Loucy (cell line): ENCODE measurements around the gene SYCP2L.

Experiments
- H2AFZ ChIP-seq: fragments of 200-600 bp; sonication (generic); 2 replicates; pipeline ENCODE4 v1.6.0; 2016; ENCODE audit warnings: antibody characterized with exemption, mild to moderate bottlenecking, low read length, moderate library complexity
- H3F3A ChIP-seq: fragments of 200-600 bp; 2 replicates; pipeline ENCODE4 v1.6.0; 2016; ENCODE audit warnings: antibody characterized with exemption, low read depth, mild to moderate bottlenecking
- H3K27me3 ChIP-seq: fragments of 200-600 bp; sonication (generic); 2 replicates; pipeline ENCODE4 v1.6.1; 2014; ENCODE audit warnings: low read length, mild to moderate bottlenecking; ENCODE audit not compliant: insufficient read depth, poor library complexity, severe bottlenecking
- H3K36me3 ChIP-seq: fragments of 200-600 bp; sonication (generic); 2 replicates; pipeline ENCODE4 v1.6.1; 2016; ENCODE audit warnings: low read length; ENCODE audit not compliant: insufficient read depth
- H3K4me1 ChIP-seq: fragments of 200-600 bp; sonication (generic); 2 replicates; pipeline ENCODE4 v1.5.1; 2014; ENCODE audit warnings: low read length, mild to moderate bottlenecking; ENCODE audit not compliant: insufficient read depth, poor library complexity, severe bottlenecking
- H3K4me2 ChIP-seq: fragments of 200-600 bp; sonication (generic); 2 replicates; pipeline ENCODE4 v1.6.0; 2014; ENCODE audit warnings: antibody characterized with exemption, low read length, low read depth, mild to moderate bottlenecking; ENCODE audit not compliant: poor library complexity, severe bottlenecking
- H3K4me3 ChIP-seq: fragments of 200-600 bp; sonication (generic); 2 replicates; pipeline ENCODE4 v1.5.1; 2014; ENCODE audit warnings: low read length, mild to moderate bottlenecking, mixed read lengths; ENCODE audit not compliant: poor library complexity, severe bottlenecking
- H3K79me2 ChIP-seq: fragments of 200-600 bp; sonication (generic); 2 replicates; pipeline ENCODE4 v1.6.1; 2014; ENCODE audit warnings: low read length; ENCODE audit not compliant: insufficient read depth
- H3K9ac ChIP-seq: fragments of 200-600 bp; sonication (generic); 2 replicates; pipeline ENCODE4 v1.6.0; 2014; ENCODE audit warnings: mild to moderate bottlenecking, low read depth, low read length, moderate library complexity; ENCODE audit not compliant: poor library complexity, severe bottlenecking
- H3K9me2 ChIP-seq: fragments of 200-600 bp; sonication (generic); replicated peaks from 2 replicates; pipeline ENCODE4 v1.6.1; 2016; ENCODE audit warnings: low read depth, low read length, mixed read lengths
- H3K9me3 ChIP-seq: fragments of 200-600 bp; sonication (generic); 2 replicates; pipeline ENCODE4 v1.6.1; 2014; ENCODE audit warnings: mild to moderate bottlenecking, antibody characterized with exemption, low read length, low read depth; ENCODE audit not compliant: insufficient read depth
- H4K20me1 ChIP-seq: fragments of 200-600 bp; sonication (generic); 2 replicates; pipeline ENCODE4 v1.6.0; 2014; ENCODE audit warnings: antibody characterized with exemption, low read length, mild to moderate bottlenecking; ENCODE audit not compliant: insufficient read depth, poor library complexity, severe bottlenecking
- CTCF ChIP-seq: fragments of 200-600 bp; sonication (generic); conservative IDR thresholded peaks from 2 replicates; pipeline ENCODE4 v1.5.1; 2014; ENCODE audit warnings: mild to moderate bottlenecking, antibody characterized with exemption, low read length
- EZH2phosphoT487 ChIP-seq: fragments of 200-600 bp; IDR thresholded peaks from 2 replicates; pipeline ENCODE4 v1.6.1; 2018; ENCODE audit warnings: antibody characterized with exemption, mild to moderate bottlenecking, moderate library complexity, borderline replicate concordance

The SYCP2L gene

GRCh38 chr6:10957414-10957886 is 70.6 kb downstream of the SYCP2L start:
- Histone ChIP-seq H4K20me1 (no peaks in the 10 kb centered on the region), H3K4me2 (no peak overlapping the region), H3K27me3 (no peaks in the 10 kb centered on the region), H3K4me1 (no peaks in the 10 kb centered on the region), H3K79me2 (no peaks in the 10 kb centered on the region), H2AFZ (no peak overlapping the region), H3F3A (no peaks in the 10 kb centered on the region), H3K9me3 (no peaks in the 10 kb centered on the region), H3K4me3 (no peak overlapping the region), H3K36me3 (no peaks in the 10 kb centered on the region), H3K9me2 (no peaks in the 10 kb centered on the region), H3K9ac (no peak overlapping the region)
- no peak for TF ChIP-seq CTCF
- TF ChIP-seq EZH2phosphoT487, result no peak

- TF ChIP-seq EZH2phosphoT487, result no peak
- TF ChIP-seq CTCF, result no peak
- Histone ChIP-seq H3K4me1 (no peaks in the 10 kb centered on the region), H3K36me3 (no peaks in the 10 kb centered on the region), H3K9ac (no peak overlapping the region), H3K4me2 (no peak overlapping the region), H3F3A (no peaks in the 10 kb centered on the region), H3K4me3 (no peak overlapping the region), H3K79me2 (no peaks in the 10 kb centered on the region), H2AFZ (no peak overlapping the region), H4K20me1 (no peaks in the 10 kb centered on the region), H3K9me3 (no peaks in the 10 kb centered on the region), H3K27me3 (no peaks in the 10 kb centered on the region), H3K9me2 (no peaks in the 10 kb centered on the region)
These were observed 73.3 kb downstream of the SYCP2L start for GRCh38 chr6:10960171-10960570.

GRCh38 chr6:10961837-10962236 is 75.0 kb downstream of the SYCP2L start:
- Histone ChIP-seq H3K9me3 (no peaks in the 10 kb centered on the region), H2AFZ (no peak overlapping the region), H3K4me3 (no peak overlapping the region), H3K79me2 (no peaks in the 10 kb centered on the region), H3K9me2 (no peaks in the 10 kb centered on the region), H3F3A (no peaks in the 10 kb centered on the region), H3K36me3 (no peaks in the 10 kb centered on the region), H3K9ac (no peak overlapping the region), H3K4me1 (no peaks in the 10 kb centered on the region), H3K27me3 (no peaks in the 10 kb centered on the region), H4K20me1 (no peaks in the 10 kb centered on the region), H3K4me2 (no peak overlapping the region)
- TF ChIP-seq EZH2phosphoT487 (no peak), CTCF (no peak)
